GM23338 (cell line): Measurements from ENCODE around the gene CLPTM1L. TPM values are rescaled to one million over a fixed set of nuclear protein-coding genes. Genes with fewer than 3 reads are reported as not detected.

Source experiments
- ATAC-seq: fragments of 200-7000 bp; cut with Tn5 transposase; 3 replicates; pipeline ENCODE4 v1.9.1; 2020
- DNase-seq: peaks from one replicate; pipeline ENCODE4 v3.0.0-alpha.2; 2015; ENCODE audit warnings: low spot score
- H2AFZ ChIP-seq: fragments of 200-600 bp; sonication (generic); 2 replicates; pipeline ENCODE4 v1.8.0; 2016; ENCODE audit warnings: antibody characterized with exemption, mild to moderate bottlenecking, moderate library complexity
- H3F3A ChIP-seq: fragments of 200-600 bp; sonication (generic); replicated peaks from 2 replicates; pipeline ENCODE4 v1.8.0; 2017; ENCODE audit warnings: antibody characterized with exemption, mixed run types, low read depth
- H3K27ac ChIP-seq: fragments of 200-600 bp; sonication (generic); 2 replicates; pipeline ENCODE4 v1.6.1; 2016; ENCODE audit warnings: low read depth
- H3K27me3 ChIP-seq: fragments of 200-600 bp; sonication (generic); 2 replicates; pipeline ENCODE4 v1.8.0; 2016; ENCODE audit warnings: mild to moderate bottlenecking, mixed run types, moderate library complexity; ENCODE audit not compliant: insufficient read depth
- H3K36me3 ChIP-seq: fragments of 200-600 bp; sonication (generic); 2 replicates; pipeline ENCODE4 v1.8.0; 2016; ENCODE audit warnings: mild to moderate bottlenecking; ENCODE audit not compliant: insufficient read depth
- H3K4me1 ChIP-seq: fragments of 200-600 bp; sonication (generic); 2 replicates; pipeline ENCODE4 v1.8.0; 2016; ENCODE audit warnings: mild to moderate bottlenecking, moderate library complexity; ENCODE audit not compliant: insufficient read depth
- H3K4me2 ChIP-seq: fragments of 200-600 bp; sonication (generic); 2 replicates; pipeline ENCODE4 v1.7.1; 2017; ENCODE audit warnings: mixed run types
- H3K4me3 ChIP-seq: fragments of 200-600 bp; sonication (generic); 2 replicates; pipeline ENCODE4 v1.6.1; 2016; ENCODE audit warnings: mixed run types
- H3K79me2 ChIP-seq: fragments of 200-600 bp; sonication (generic); replicated peaks from 2 replicates; pipeline ENCODE4 v1.8.0; 2017; ENCODE audit warnings: mild to moderate bottlenecking; ENCODE audit not compliant: insufficient read depth
- H3K9me2 ChIP-seq: fragments of 200-600 bp; sonication (generic); 2 replicates; pipeline ENCODE4 v1.8.0; 2017; ENCODE audit not compliant: insufficient read depth
- H4K20me1 ChIP-seq: fragments of 200-600 bp; sonication (generic); replicated peaks from 2 replicates; pipeline ENCODE4 v1.8.0; 2017; ENCODE audit warnings: mild to moderate bottlenecking; ENCODE audit not compliant: insufficient read depth
- H3K27ac Mint-ChIP-seq: 2 replicates; pipeline ENCODE4 v1.8.0; 2020; ENCODE audit warnings: inconsistent platforms, mild to moderate bottlenecking, moderate library complexity, mixed read lengths
- H3K27me3 Mint-ChIP-seq: 3 replicates; pipeline ENCODE4 v1.8.0; 2022; ENCODE audit warnings: low read depth, mild to moderate bottlenecking, moderate library complexity, mixed read lengths, inconsistent platforms; ENCODE audit not compliant: insufficient read depth, poor library complexity
- H3K36me3 Mint-ChIP-seq: 3 replicates; pipeline ENCODE4 v1.8.0; 2021; ENCODE audit warnings: low read depth, mild to moderate bottlenecking, inconsistent platforms, moderate library complexity, mixed read lengths
- H3K4me1 Mint-ChIP-seq: 3 replicates; pipeline ENCODE4 v1.8.0; 2020; ENCODE audit warnings: mild to moderate bottlenecking, inconsistent platforms, mixed read lengths
- H3K4me3 Mint-ChIP-seq: 3 replicates; pipeline ENCODE4 v1.8.0; 2021; ENCODE audit warnings: moderate library complexity, mild to moderate bottlenecking, inconsistent platforms, mixed read lengths
- H3K9me3 Mint-ChIP-seq: 3 replicates; pipeline ENCODE4 v1.8.0; 2020; ENCODE audit warnings: moderate library complexity, mild to moderate bottlenecking, inconsistent platforms, mixed read lengths
- CREB1 ChIP-seq: fragments of 250-450 bp; sonication (Bioruptor Pico); IDR thresholded peaks from 2 replicates; pipeline ENCODE4 v1.5.0; 2020; ENCODE audit warnings: low read depth, mild to moderate bottlenecking, moderate library complexity
- ETS1 ChIP-seq: IDR thresholded peaks from 2 replicates; pipeline ENCODE4 v1.6.1; 2016; ENCODE audit warnings: antibody characterized with exemption
- EZH2 ChIP-seq: fragments of 200-600 bp; sonication (generic); IDR thresholded peaks from one replicate; pipeline ENCODE4 v1.8.0; 2017; ENCODE audit warnings: antibody characterized with exemption, mild to moderate bottlenecking, low read depth; ENCODE audit not compliant: unreplicated experiment
- EZH2phosphoT487 ChIP-seq: fragments of 200-600 bp; sonication (generic); IDR thresholded peaks from one replicate; pipeline ENCODE4 v1.8.1; 2018; ENCODE audit warnings: antibody characterized with exemption; ENCODE audit not compliant: unreplicated experiment
- JUNB ChIP-seq: IDR thresholded peaks from one replicate; pipeline ENCODE4 v1.6.1; 2016; ENCODE audit warnings: antibody characterized with exemption; ENCODE audit not compliant: unreplicated experiment
- NANOG ChIP-seq: IDR thresholded peaks from 2 replicates; pipeline ENCODE4 v1.6.1; 2016; ENCODE audit warnings: antibody characterized with exemption, borderline replicate concordance
- POLR2AphosphoS5 ChIP-seq: IDR thresholded peaks from 2 replicates; pipeline ENCODE4 v1.6.1; 2016; ENCODE audit warnings: antibody characterized with exemption, low read depth
- REST ChIP-seq: IDR thresholded peaks from one replicate; pipeline ENCODE4 v1.6.1; 2018; ENCODE audit warnings: antibody characterized with exemption; ENCODE audit not compliant: unreplicated experiment
- ZNF114 ChIP-seq: fragments of 250-450 bp; sonication (Bioruptor Pico); IDR thresholded peaks from 2 replicates; pipeline ENCODE4 v1.5.0; 2020; ENCODE audit warnings: mild to moderate bottlenecking, moderate library complexity
- ZNF331 ChIP-seq: fragments of 250-450 bp; sonication (Bioruptor Pico); IDR thresholded peaks from 2 replicates; pipeline ENCODE4 v1.5.0; 2020; ENCODE audit warnings: low read depth, mild to moderate bottlenecking, moderate library complexity
- ZNF462 ChIP-seq: fragments of 250-450 bp; sonication (Bioruptor Pico); IDR thresholded peaks from 2 replicates; pipeline ENCODE4 v1.5.0; 2020; ENCODE audit warnings: mild to moderate bottlenecking, moderate library complexity
- polyA plus RNA-seq: library from polyadenylated mRNA; unstranded; fragments of >200 nt; fragmentation: Nextera tagmentation; extraction: Ambion mirVana; gene quantifications from 2 replicates; pipeline ENCODE4 v1.2.1, GENCODE V29; 2016
- total RNA-seq: library from RNA; depleted of rRNA; stranded (reverse); fragments of >200 nt; shearing (Covaris generic); gene quantifications from 2 replicates; pipeline ENCODE4 v1.2.3, GENCODE V29; 2014

Gene CLPTM1L
- total and polyA plus RNA-seq, 2 experiments from 2014 or later: 39.9 to 110 TPM

- TF ChIP-seq ZNF462: no peak
Observed at GRCh38 chr5:1384521-1384920, 39.6 kb upstream of the CLPTM1L start (continued).

GRCh38 chr5:1383886-1384401 lies 39.0 kb upstream of the CLPTM1L start:
- Histone ChIP-seq H3K36me3 (no peaks in the 10 kb centered on the region; the same call in 1 of the 2 replicates), H3K27ac (no peak overlapping the region), H3K4me2 (no peak overlapping the region), H3F3A (0 out of 2 replicates have a peak, but pooled peaks cover 9% of the 10 kb centered on the region), H3K4me1 (peaks cover 10% of the 10 kb centered on the region; the same call in 1 of the 2 replicates), H4K20me1 (no peaks in the 10 kb centered on the region), H3K4me3 (no peak overlapping the region), H3K79me2 (no peaks in the 10 kb centered on the region), H3K9me2 (no peaks in the 10 kb centered on the region), H3K27me3 (peaks cover 23% of the 10 kb centered on the region; the same call in 1 of the 2 replicates), H2AFZ (no peak overlapping the region)
- H3K4me3 Mint-ChIP-seq: no peak overlapping the region
- ATAC-seq: no peak
- H3K4me1 Mint-ChIP-seq: peaks cover 15% of the 10 kb centered on the region
- DNase-seq: no peak
- no peak overlapping the region for H3K27ac Mint-ChIP-seq
- H3K27me3 Mint-ChIP-seq: peaks cover 47% of the 10 kb centered on the region
- H3K9me3 Mint-ChIP-seq: peaks cover 10% of the 10 kb centered on the region; the same call in 2 of the 3 replicates
- 0 out of 3 replicates have a peak, but pooled peaks cover 3% of the 10 kb centered on the region for H3K36me3 Mint-ChIP-seq
- no peak for TF ChIP-seq ETS1
- TF ChIP-seq POLR2AphosphoS5: no peak
- no peak for TF ChIP-seq ZNF331 (CRISPR knock-in tag)
- TF ChIP-seq EZH2phosphoT487: no peak
- TF ChIP-seq REST: no peak
- TF ChIP-seq EZH2: no peak
- no peak for TF ChIP-seq NANOG
- TF ChIP-seq JUNB: no peak
- no peak for TF ChIP-seq CREB1 (CRISPR knock-in tag)
- no peak for TF ChIP-seq ZNF114
